H1 (cell line): ENCODE data around the gene DLK2. TPM values are rescaled to one million over a fixed set of nuclear protein-coding genes. Genes with fewer than 3 reads are reported as not detected.

ENCODE experiments used
- CTCF ChIA-PET: fragments of 300-600 bp; sonication (Branson Sonifier 250); formaldehyde crosslinking; loops from one replicate; lab custom pipeline; 2021; ENCODE audit not compliant: partially characterized antibody; lab: Charles Lee
- POLR2A ChIA-PET: fragments of 300-600 bp; sonication (Branson Sonifier 250); formaldehyde crosslinking; loops from one replicate; lab custom pipeline; 2021; ENCODE audit warnings: inconsistent platforms; ENCODE audit not compliant: partially characterized antibody; lab: Charles Lee
- DNase-seq, 2 experiments: peaks; one replicate each; pipeline versions ENCODE4 v3.0.0 to v3.0.0-alpha.2; 2010 to 2022; ENCODE audit warnings: low spot score in 2 of 2, low read depth in 1 of 2, mixed read lengths in 1 of 2
- FAIRE-seq: peaks from 2 replicates; lab custom pipeline; 2011; peaks lifted over from hg19 to GRCh38; lab: Jason Lieb, UNC
- H2AFZ ChIP-seq: 2 replicates; pipeline ENCODE4 v1.8.1; 2012; ENCODE audit warnings: low read length, inconsistent platforms
- H2AK5ac ChIP-seq: 2 replicates; pipeline ENCODE4 v1.6.1; 2013; ENCODE audit warnings: low read depth, low read length
- H2BK120ac ChIP-seq: replicated peaks from 2 replicates; pipeline ENCODE3; 2013; ENCODE audit warnings: low read depth, low read length, inconsistent platforms
- H2BK12ac ChIP-seq: 2 replicates; pipeline ENCODE4 v1.6.1; 2013; ENCODE audit warnings: low read depth, low read length
- H2BK15ac ChIP-seq: 2 replicates; pipeline ENCODE4 v1.6.1; 2013; ENCODE audit warnings: low read length
- H2BK20ac ChIP-seq: 2 replicates; pipeline ENCODE4 v1.6.1; 2013; ENCODE audit warnings: low read length
- H2BK5ac ChIP-seq: 2 replicates; pipeline ENCODE4 v1.6.1; 2013; ENCODE audit warnings: low read depth, low read length
- H3K14ac ChIP-seq: 2 replicates; pipeline ENCODE4 v1.6.1; 2013; ENCODE audit warnings: inconsistent platforms; ENCODE audit not compliant: insufficient read length
- H3K18ac ChIP-seq: 2 replicates; pipeline ENCODE4 v1.6.1; 2013; ENCODE audit warnings: low read length; ENCODE audit errors: extremely low read depth
- H3K23ac ChIP-seq: 2 replicates; pipeline ENCODE4 v1.6.1; 2013; ENCODE audit warnings: inconsistent platforms; ENCODE audit not compliant: insufficient read length
- H3K23me2 ChIP-seq: 2 replicates; pipeline ENCODE4 v1.6.1; 2013; ENCODE audit warnings: low read depth, low read length
- H3K27ac ChIP-seq: 2 replicates; pipeline ENCODE4 v1.6.1; 2011; ENCODE audit warnings: low read depth, low read length, inconsistent platforms
- H3K27me3 ChIP-seq, 4 experiments: replicated peaks in 1 of 4; 1 replicate in 1 of 4; 2 replicates in 3 of 4; pipeline versions ENCODE4 v1.6.1 to v1.8.1; 2011 to 2013; ENCODE audit warnings: low read length in 3 of 4, mild to moderate bottlenecking in 3 of 4, inconsistent platforms in 2 of 4, mixed read lengths in 2 of 4, moderate library complexity in 1 of 4; ENCODE audit not compliant: control insufficient read depth in 3 of 4, insufficient read depth in 3 of 4; ENCODE audit errors: extremely low read depth in 1 of 4
- H3K36me3 ChIP-seq, 4 experiments: 2 replicates each; pipeline versions ENCODE4 v1.6.1 to v1.8.1; 2011 to 2013; ENCODE audit warnings: mild to moderate bottlenecking in 4 of 4, low read length in 3 of 4, moderate library complexity in 2 of 4, control low read depth in 1 of 4, inconsistent platforms in 1 of 4; ENCODE audit not compliant: insufficient read depth in 4 of 4, control insufficient read depth in 2 of 4
- H3K4ac ChIP-seq: replicated peaks from 2 replicates; pipeline ENCODE3; 2013; ENCODE audit warnings: low read length, low read depth, mixed read lengths, inconsistent platforms; ENCODE audit not compliant: insufficient read length
- H3K4me1 ChIP-seq, 4 experiments: replicated peaks in 1 of 4; 1 replicate in 1 of 4; 2 replicates in 3 of 4; pipeline versions ENCODE4 v1.6.1 to v1.8.1; 2011 to 2013; ENCODE audit warnings: low read length in 3 of 4, inconsistent platforms in 2 of 4, mixed read lengths in 1 of 4; ENCODE audit not compliant: insufficient read depth in 4 of 4, control insufficient read depth in 3 of 4
- H3K4me2 ChIP-seq, 2 experiments: 2 replicates each; pipeline versions ENCODE4 v1.6.1 to v1.8.1; 2011 to 2013; ENCODE audit warnings: low read depth in 2 of 2, low read length in 2 of 2, control low read depth in 1 of 2, inconsistent platforms in 1 of 2, mild to moderate bottlenecking in 1 of 2; ENCODE audit not compliant: insufficient read depth in 1 of 2
- H3K4me3 ChIP-seq, 4 experiments: fragments of 200-600, 300-600 bp in 1 of 4; sonication (generic), shearing (Covaris generic), sonication (Bioruptor Twin) in 1 of 4; 2 replicates each; pipeline versions ENCODE4 v1.5.1 to v1.8.1; 2011 to 2016; ENCODE audit warnings: low read length in 4 of 4, low read depth in 3 of 4, control low read depth in 2 of 4, inconsistent platforms in 2 of 4, mild to moderate bottlenecking in 2 of 4, mixed read lengths in 1 of 4, moderate library complexity in 1 of 4; ENCODE audit not compliant: insufficient read depth in 2 of 4; ENCODE audit errors: extremely low read depth in 1 of 4
- H3K56ac ChIP-seq: replicated peaks from 2 replicates; pipeline ENCODE3; 2013; ENCODE audit warnings: low read depth, mild to moderate bottlenecking, mixed read lengths, low read length, inconsistent platforms; ENCODE audit not compliant: insufficient read length
- H3K79me1 ChIP-seq: 2 replicates; pipeline ENCODE4 v1.6.1; 2013; ENCODE audit warnings: low read depth, low read length, control low read depth
- H3K79me2 ChIP-seq, 2 experiments: 2 replicates each; pipeline versions ENCODE4 v1.6.1 to v1.8.1; 2012 to 2013; ENCODE audit warnings: low read length in 2 of 2, mild to moderate bottlenecking in 2 of 2, inconsistent platforms in 1 of 2; ENCODE audit not compliant: insufficient read depth in 2 of 2, control insufficient read depth in 1 of 2
- H3K9ac ChIP-seq, 4 experiments: replicated peaks in 1 of 4; 1 replicate in 1 of 4; 2 replicates in 3 of 4; pipeline versions ENCODE4 v1.6.1 to v1.8.1; 2011 to 2013; ENCODE audit warnings: low read depth in 3 of 4, low read length in 3 of 4, control low read depth in 2 of 4, mild to moderate bottlenecking in 2 of 4, moderate library complexity in 2 of 4, inconsistent platforms in 1 of 4; ENCODE audit errors: extremely low read depth in 1 of 4
- H3K9me3 ChIP-seq, 2 experiments: 2 replicates each; pipeline versions ENCODE4 v1.6.1 to v1.8.1; 2012 to 2013; ENCODE audit warnings: mild to moderate bottlenecking in 2 of 2, moderate library complexity in 2 of 2, control low read depth in 1 of 2, inconsistent platforms in 1 of 2, low read depth in 1 of 2, low read length in 1 of 2, mixed read lengths in 1 of 2; ENCODE audit not compliant: insufficient read depth in 2 of 2
- H4K20me1 ChIP-seq, 2 experiments: replicated peaks in 1 of 2; 2 replicates each; pipeline versions ENCODE3 to v1.8.1; 2011 to 2013; ENCODE audit warnings: inconsistent platforms in 2 of 2, low read length in 2 of 2, mild to moderate bottlenecking in 1 of 2; ENCODE audit not compliant: insufficient read depth in 2 of 2, control insufficient read depth in 1 of 2
- H4K5ac ChIP-seq: 2 replicates; pipeline ENCODE4 v1.6.1; 2013; ENCODE audit warnings: low read length, low read depth, mixed read lengths, inconsistent platforms; ENCODE audit not compliant: insufficient read length
- H4K8ac ChIP-seq: 2 replicates; pipeline ENCODE4 v1.8.0; 2013; ENCODE audit warnings: mild to moderate bottlenecking, moderate library complexity, low read length, inconsistent platforms; ENCODE audit not compliant: insufficient read depth; ENCODE audit errors: extremely low read depth
- H4K91ac ChIP-seq: replicated peaks from 2 replicates; pipeline ENCODE3; 2013; ENCODE audit warnings: low read length, mixed read lengths, inconsistent platforms; ENCODE audit not compliant: insufficient read length
- CBX8 ChIP-seq: fragments of 300-800, 300-1000 bp; sonication (generic); IDR thresholded peaks from 2 replicates; pipeline ENCODE4 v1.7.1; 2016; ENCODE audit warnings: low read depth, low read length, borderline replicate concordance
- CEBPB ChIP-seq: IDR thresholded peaks from 2 replicates; pipeline ENCODE4 v1.6.1; 2012; ENCODE audit warnings: low read depth, low read length
- EZH2 ChIP-seq: fragments of 200-600 bp; sonication (generic); IDR thresholded peaks from 2 replicates; pipeline ENCODE4 v1.7.1; 2012; ENCODE audit warnings: low read depth, mild to moderate bottlenecking, moderate library complexity, low read length, inconsistent platforms; ENCODE audit not compliant: severe bottlenecking
- KDM1A ChIP-seq: fragments of 200-600, 300-600 bp; sonication (generic); IDR thresholded peaks from 2 replicates; pipeline ENCODE4 v1.7.1; 2016; ENCODE audit warnings: mild to moderate bottlenecking, low read length, borderline replicate concordance
- NRF1 ChIP-seq: IDR thresholded peaks from 2 replicates; pipeline ENCODE4 v1.6.1; 2011; ENCODE audit warnings: mild to moderate bottlenecking, low read depth, low read length, improper control_type of control experiment
- POLR2A ChIP-seq, 2 experiments: IDR thresholded peaks; 1 replicate in 1 of 2; 2 replicates in 1 of 2; pipeline ENCODE4 v1.6.1; 2011; ENCODE audit warnings: low read depth in 2 of 2, low read length in 2 of 2, mild to moderate bottlenecking in 2 of 2; ENCODE audit errors: control extremely low read depth in 1 of 2
- WGBS, 2 experiments: shearing (Covaris generic) in 1 of 2; methylation state at CpG; one replicate each; pipeline versions ENCODE4 v1.1.6 to v1.1.7; 2013 to 2015; ENCODE audit warnings: low lambda C conversion rate in 2 of 2, mixed read lengths in 2 of 2, inconsistent platforms in 1 of 2, low coverage in 1 of 2, missing lambda C conversion rate in 1 of 2; ENCODE audit not compliant: insufficient replicate concordance in 2 of 2, insufficient coverage in 1 of 2, insufficient read length in 1 of 2; ENCODE audit errors: extremely low coverage in 1 of 2, missing lambda C conversion rate in 1 of 2; 5-methylcytosine and 5-hydroxymethylcytosine counted together
- polyA plus RNA-seq, 7 experiments: library from polyadenylated mRNA; depleted of rRNA in 3 of 7; stranded (reverse) in 5 of 7; unstranded in 2 of 7; fragments of >200 nt in 5 of 7; fragments of 200-250 nt in 2 of 7; gene quantifications; 1 replicate in 5 of 7; 2 replicates in 1 of 7; 4 replicates in 1 of 7; pipeline versions ENCODE4 v1.2.1 to v1.2.3, GENCODE V29; 2011 to 2013; ENCODE audit warnings: missing spikeins in 2 of 7, mixed read lengths in 2 of 7
- total RNA-seq: library from RNA; stranded (reverse); fragmentation: NEBNext Ultra II Directional; extraction: Animal tissue kit (Norgen Biotek cat#: 25700); gene quantifications from 2 replicates; pipeline ENCODE4 v1.2.1, GENCODE V29; 2021

DLK2 gene
- total and polyA plus RNA-seq, 2 of the 8 experiments (the other 6 are each of a cell fraction or from before 2014, with no cell fraction given), result 0.37 to 0.80 TPM

- peaks cover 0 to 6% (median 2%) of the 10 kb centered on the region in 4 experiments; a peak in 2 of 7 replicates for H3K4me1 ChIP-seq
- no peak overlapping the region for H3K14ac ChIP-seq
- no peaks in the 10 kb centered on the region for H4K20me1 ChIP-seq
- H3K79me2 ChIP-seq, result peaks cover 0 to 9% of the 10 kb centered on the region in 2 experiments; a peak in 1 of 4 replicates
- H2BK20ac ChIP-seq, result no peak overlapping the region
- peaks cover 7% of the 10 kb centered on the region for H3K23me2 ChIP-seq
- H3K56ac ChIP-seq, result no peak overlapping the region
- H3K4me3 ChIP-seq, result peak overlapping the region; percentile 81 to 85 (median 84)
- TF ChIP-seq CBX8 (no peak), CEBPB (no peak), POLR2A (IDR thresholded peaks at IDR 0.05; ENCODE audit: control extremely low read depth in 1 of 2, low read depth in 2 of 2, low read length in 2 of 2) (no peak), KDM1A (no peak), NRF1 (no peak), EZH2 (no peak)
- H2BK120ac ChIP-seq, result no peak overlapping the region
- POLR2A ChIA-PET, result interaction anchor here (0.6 to 1.1 kb wide), 4 partner anchors 14 to 82 kb away, joined by 3 to 5 read pairs (median 3); partner anchors contain the start of gene LRRC73
- 23% methylated on average over 12 of the region's 12 CpGs; no CpG with 5 or more reads in 1 of the 2 experiments for WGBS, 2 experiments
- no peak overlapping the region for H2AK5ac ChIP-seq
- H2BK5ac ChIP-seq, result peak overlapping the region; percentile 78; the same call in 1 of the 2 replicates
- H3K18ac ChIP-seq, result peak overlapping the region; percentile 97
- peak overlapping the region in 3 of 4 experiments; percentile 58 to 77 (median 69); a peak in 6 of 7 replicates for H3K9ac ChIP-seq
- H2BK12ac ChIP-seq, result no peak overlapping the region; the same call in 1 of the 2 replicates
- peak overlapping the region; percentile 41 for H4K5ac ChIP-seq
- no peak overlapping the region for H3K23ac ChIP-seq
- H3K4me2 ChIP-seq, result peak overlapping the region; percentile 58 to 87
- H2AFZ ChIP-seq, result 0 out of 2 replicates have a peak overlapping the region, but pooled peaks have one; percentile 65
- no peaks in the 10 kb centered on the region; the same call in 1 of the 2 replicates for H3K79me1 ChIP-seq
- DNase-seq (no peak), FAIRE-seq (no peak)
- H4K8ac ChIP-seq, result 0 out of 2 replicates have a peak overlapping the region, but pooled peaks have one; percentile 30
- H2BK15ac ChIP-seq, result peak overlapping the region; percentile 73; the same call in 1 of the 2 replicates
- H4K91ac ChIP-seq, result peak overlapping the region; percentile 46
- peaks cover 0 to 7% (median 0%) of the 10 kb centered on the region in 4 experiments; a peak in 3 of 8 replicates for H3K36me3 ChIP-seq
- CTCF ChIA-PET, result interaction anchor here (0.7 to 1.3 kb wide), 3 partner anchors 26 to 78 kb away, joined by 3 to 4 read pairs (median 4); no protein-coding TSS in a partner anchor
- no peak overlapping the region for H3K4ac ChIP-seq
- peak overlapping the region; percentile 55; the same call in 1 of the 2 replicates for H3K27ac ChIP-seq
- H3K9me3 ChIP-seq, result peaks cover 0 to 4% of the 10 kb centered on the region in 2 experiments; a peak in 1 of 4 replicates
- no peaks in the 10 kb centered on the region for H3K27me3 ChIP-seq
Observed at GRCh38 chr6:43428112-43428570, 27.2 kb downstream of the DLK2 start.
